Heart right ventricle (tissue), 16 donors: ENCODE results near the gene C10orf120. TPM values are rescaled to one million over a fixed set of nuclear protein-coding genes. Genes with fewer than 3 reads are reported as not detected.

Experiments used
- ATAC-seq, 8 donors: fragments of 200-7000 bp; cut with Tn5 transposase; one replicate each; pipeline ENCODE4 v1.9.1; 2020; ENCODE audit warnings: mild to moderate bottlenecking in 8 of 8, moderate library complexity in 8 of 8, moderate number of reproducible peaks in 1 of 8
- DNase-seq, 2 donors: peaks; one replicate each; pipeline ENCODE4 v3.0.0-alpha.2; 2020
- H3K27ac ChIP-seq, 10 donors: fragments of 200-600 bp; sonication (generic) in 2 of 10; one replicate each; pipeline versions ENCODE4 v1.5.0 to v1.8.0; 2020 to 2022; ENCODE audit warnings: mild to moderate bottlenecking in 3 of 10
- H3K27me3 ChIP-seq, 7 donors: fragments of 200-600 bp; one replicate each; pipeline ENCODE4 v1.8.0; 2021 to 2022; ENCODE audit warnings: mild to moderate bottlenecking in 2 of 7
- H3K36me3 ChIP-seq, 9 donors: fragments of 200-600 bp; sonication (generic) in 1 of 9; one replicate each; pipeline versions ENCODE4 v1.5.0 to v1.8.0; 2020 to 2022; ENCODE audit warnings: mild to moderate bottlenecking in 2 of 9
- H3K4me1 ChIP-seq, 9 donors: fragments of 200-600 bp; sonication (generic) in 1 of 9; one replicate each; pipeline versions ENCODE4 v1.5.0 to v1.8.0; 2020 to 2022; ENCODE audit warnings: mild to moderate bottlenecking in 4 of 9
- H3K4me3 ChIP-seq, 10 donors: fragments of 200-600 bp; sonication (generic) in 2 of 10; one replicate each; pipeline versions ENCODE4 v1.5.0 to v1.8.0; 2020 to 2022; ENCODE audit warnings: mild to moderate bottlenecking in 7 of 10, moderate library complexity in 2 of 10
- H3K9me3 ChIP-seq, 11 donors: fragments of 200-600 bp in 10 of 11; sonication (generic) in 2 of 11; one replicate each; pipeline versions ENCODE4 v1.5.0 to v1.8.0; 2013 to 2022; ENCODE audit warnings: mild to moderate bottlenecking in 2 of 11, control low read depth in 1 of 11, moderate library complexity in 1 of 11
- CTCF ChIP-seq, 9 donors: fragments of 200-600 bp; sonication (generic) in 2 of 9; IDR thresholded peaks; one replicate each; pipeline versions ENCODE4 v1.5.0 to v1.8.0; 2021 to 2022; ENCODE audit warnings: antibody characterized with exemption in 9 of 9, mild to moderate bottlenecking in 5 of 9, moderate library complexity in 1 of 9
- WGBS, 2 donors: extraction: QIAGEN DNeasy Blood & Tissue Kit; methylation state at CpG; one replicate each; pipeline ENCODE4 v1.1.7; 2013; ENCODE audit warnings: inconsistent platforms in 1 of 2; 5-methylcytosine and 5-hydroxymethylcytosine counted together
- intact Hi-C, 10 donors: fragments of 100-400 bp; cut with DNase I; formaldehyde crosslinking; loops; one replicate each; pipeline versions ENCODE4 v1.11.1 to v1.14.2; 2022
- polyA plus RNA-seq, 2 donors: library from polyadenylated mRNA; stranded (reverse); fragments of 200-250 nt; gene quantifications; one replicate each; pipeline ENCODE4 v1.2.3, GENCODE V29; 2013
- total RNA-seq, 10 donors: library from RNA; stranded (reverse); fragmentation: NEBNext Ultra II Directional in 3 of 10; extraction: Animal tissue kit (Norgen Biotek cat#: 25700) in 3 of 10; gene quantifications; one replicate each; pipeline versions ENCODE4 v1.2.1 to v1.2.4, GENCODE V29; 2021 to 2023
- donor health status: Arrhythmogenic right ventricular cardiomyopathy.
- donor health status: ischemic (EF 13 %, LVEDD 7.1; RV severe dilation, severe dysfunction).
- donor health status: healthy with polysubstance abuse.
- donor health status: DM: no; HTN: yes; CAD: no.
- donor health status: DM: no; HTN: no; CAD: no.
- donor health status: ischemic (EF 25% LVEDD 6.9; RV normal size, moderate dysfunction).
- donor health status: ischemic (EF 25% LVEDD 5.7; RV mildly dilated, moderate dysfunction).
- donor health status: healthy.
- donor health status: DM: yes; HTN: yes; CAD: no.
- donor health status: Ischemic cardiomyopathy.
- donor health status: ischemic (EF 35%, LVEDD 5.7; RV mildly dilated, moderate dysfunction).
- donor health status: nonischemic (EF 11% LVEDD 7.7; RV severe dilation, severe dysfunction).
- donor health status: DM: yes; HTN: yes; CAD: no.
- donor health status: PGD.
- donor health status: ischemic (EF 29% LVEDD 5.4; RV normal size, mild dysfunction).
- donor health status: nonischemic (EF 23%, LVEDD 6.1; RV moderate dilation, normal function).

The C10orf120 gene
- total and polyA plus RNA-seq, 12 donors: not detected

DNA sequence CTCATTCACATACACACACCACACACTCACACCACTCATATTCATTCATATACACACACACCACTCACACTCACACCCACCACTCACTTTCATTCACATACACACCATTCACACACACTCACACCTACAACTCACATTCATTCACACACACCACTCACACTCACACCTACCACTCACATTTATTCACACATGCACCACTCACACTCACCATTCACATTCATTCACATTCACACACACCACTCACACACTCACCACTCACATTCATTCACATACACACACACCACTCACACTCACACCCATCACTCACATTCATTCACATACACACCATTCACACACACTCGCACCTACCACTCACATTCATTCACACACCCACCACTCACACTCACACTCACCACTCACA is 25.4 kb upstream of the C10orf120 start:
- H3K27me3 ChIP-seq: peaks cover 0 to 38% (median 22%) of the 10 kb centered on the region in 7 donors
- DNase-seq (no peak), ATAC-seq (no peak)
- no peaks in the 10 kb centered on the region for H3K9me3 ChIP-seq
- intact Hi-C loops: no loop called here
- H3K27ac ChIP-seq: no peak overlapping the region
- no peaks in the 10 kb centered on the region for H3K4me1 ChIP-seq
- no peaks in the 10 kb centered on the region for H3K36me3 ChIP-seq
- WGBS, 2 donors: 93 to 98% methylated on average over 1 of the region's 1 CpG
- TF ChIP-seq CTCF (IDR thresholded peaks at IDR 0.05): no peak
- H3K4me3 ChIP-seq: no peak overlapping the region

DNA sequence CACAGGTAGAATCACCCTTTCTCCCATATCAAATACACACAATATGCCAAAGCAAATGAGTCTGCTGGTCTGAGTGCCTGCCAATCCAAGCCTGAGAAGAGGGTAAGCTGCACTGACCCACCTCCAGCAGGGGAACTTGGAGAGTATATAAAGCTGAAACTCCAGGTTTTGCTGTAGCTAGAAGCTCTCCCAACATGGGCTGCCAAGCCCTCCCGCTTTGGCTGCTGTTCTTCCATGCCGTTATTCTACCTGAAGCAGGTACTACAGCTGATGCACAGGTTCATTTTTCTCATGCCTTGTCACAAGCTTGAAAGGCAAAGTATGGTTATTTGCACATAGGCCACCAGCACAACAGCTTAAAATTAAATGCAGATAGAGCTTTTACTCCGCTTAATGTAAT is 21.5 kb upstream of the C10orf120 start:
- Histone ChIP-seq H3K27ac (no peak overlapping the region), H3K4me1 (no peaks in the 10 kb centered on the region), H3K4me3 (no peak overlapping the region), H3K9me3 (no peaks in the 10 kb centered on the region), H3K36me3 (no peaks in the 10 kb centered on the region), H3K27me3 (peaks cover 0 to 20% (median 11%) of the 10 kb centered on the region in 7 donors)
- no peak for ATAC-seq
- TF ChIP-seq CTCF (IDR thresholded peaks at IDR 0.05): no peak
- WGBS, 2 donors: 86 to 92% methylated on average over 3 of the region's 3 CpGs
- intact Hi-C loops: no loop called here
- no peak for DNase-seq

GRCh38 chr10:122716025-122716424 is 16.4 kb upstream of the C10orf120 start:
- intact Hi-C loops: no loop called here
- ATAC-seq (no peak), DNase-seq (no peak)
- TF ChIP-seq CTCF (IDR thresholded peaks at IDR 0.05): no peak
- H3K4me3 ChIP-seq: no peak overlapping the region
- no peaks in the 10 kb centered on the region for H3K36me3 ChIP-seq
- peaks cover 0 to 56% (median 43%) of the 10 kb centered on the region in 7 donors for H3K27me3 ChIP-seq
- H3K4me1 ChIP-seq: no peaks in the 10 kb centered on the region
- H3K27ac ChIP-seq: no peak overlapping the region
- no peaks in the 10 kb centered on the region for H3K9me3 ChIP-seq
- WGBS, 2 donors: 59 to 74% methylated on average over 2 of the region's 2 CpGs

GRCh38 chr10:122715576-122715975 is 15.9 kb upstream of the C10orf120 start:
- Histone ChIP-seq H3K4me3 (no peak overlapping the region), H3K27me3 (peaks cover 0 to 58% (median 46%) of the 10 kb centered on the region in 7 donors), H3K36me3 (no peaks in the 10 kb centered on the region), H3K27ac (no peak overlapping the region), H3K9me3 (no peaks in the 10 kb centered on the region), H3K4me1 (no peaks in the 10 kb centered on the region)
- no peak for ATAC-seq
- intact Hi-C loops: no loop called here
- DNase-seq: no peak
- WGBS, 2 donors: 70% methylated on average over 9 of the region's 9 CpGs
- no peak for TF ChIP-seq CTCF (IDR thresholded peaks at IDR 0.05)
